GM18867 (cell line): Measurements from ENCODE around the gene LTO1.
"Not testable (repeated sequence)": the region's sequence is repeated elsewhere in the genome, so short reads cannot be mapped to it uniquely, and the experiment has no call there.

Experiments
- ATAC-seq: cut with Tn5 transposase; IDR thresholded peaks from one replicate; pipeline ENCODE4 v1.9.1; 2021; ENCODE audit warnings: mild to moderate bottlenecking, moderate library complexity; ENCODE audit not compliant: unreplicated experiment

The LTO1 gene

DNA sequence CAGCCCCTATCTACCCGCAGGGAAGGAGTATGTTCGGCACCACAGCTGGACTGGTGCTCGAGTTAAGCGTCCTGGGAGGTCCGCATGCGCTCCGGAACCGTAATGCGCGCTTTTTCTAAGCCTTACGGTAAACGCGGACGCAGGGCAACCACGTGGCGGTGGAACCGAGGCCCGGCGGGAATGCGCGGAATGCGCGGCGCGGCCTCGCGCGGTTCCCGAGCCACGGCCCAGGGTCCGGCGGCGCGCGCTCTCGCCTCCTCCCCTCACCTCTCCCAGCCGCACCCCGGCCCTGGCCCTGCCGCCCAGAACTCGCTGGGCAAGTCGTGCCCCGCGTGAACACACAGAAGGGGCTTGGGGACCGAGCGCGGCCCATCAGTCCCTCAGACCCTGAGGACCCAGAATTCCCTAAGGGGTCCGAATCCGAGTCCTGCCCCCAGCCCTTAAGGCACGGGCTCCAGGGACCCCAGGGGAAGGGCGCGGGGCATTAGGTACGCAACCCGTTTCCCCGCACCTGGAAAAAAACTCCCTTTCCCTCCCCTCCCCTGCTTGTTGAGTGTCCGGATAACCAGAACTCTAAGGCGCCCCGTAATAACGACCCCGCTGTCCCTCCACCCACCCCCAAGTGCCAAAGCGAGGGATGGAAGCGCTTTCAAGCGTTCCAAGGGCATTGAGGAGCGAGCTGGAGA lies 38.5 kb downstream of the LTO1 start:
- ATAC-seq = no peak

DNA sequence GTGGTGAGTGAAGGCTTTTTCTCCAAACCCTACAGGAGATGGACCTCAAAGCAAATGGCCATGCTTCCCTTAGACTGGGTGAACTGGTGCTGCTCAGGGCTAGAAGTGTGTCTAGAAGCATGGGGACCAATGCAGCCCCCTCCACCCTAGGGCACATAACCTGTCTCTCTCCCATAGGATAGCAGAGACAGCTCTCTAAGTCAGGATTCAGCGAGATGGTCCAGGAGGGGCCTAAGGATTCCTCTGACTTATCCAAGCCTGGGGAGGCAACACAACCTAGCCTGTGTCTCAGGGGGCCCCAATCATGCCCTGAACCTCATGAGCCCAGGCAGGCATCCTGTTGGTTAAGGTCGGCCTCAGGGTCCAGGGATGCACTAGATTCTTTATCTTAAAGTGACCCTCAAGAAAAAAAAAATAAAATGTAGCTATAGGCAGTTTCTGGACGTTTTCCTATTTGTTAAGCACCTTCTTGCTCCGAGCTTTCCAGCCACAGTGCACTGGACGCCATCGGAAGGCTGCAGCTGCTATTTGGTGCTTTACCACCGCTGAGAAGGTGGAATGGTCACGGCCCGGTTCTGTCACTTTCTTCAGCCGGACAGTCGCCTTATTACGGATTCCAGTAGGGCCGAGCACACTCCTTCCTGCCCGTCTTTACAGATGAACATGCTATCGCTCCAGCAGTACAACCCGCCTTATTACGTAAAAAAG lies 39.2 kb downstream of the LTO1 start:
- no peak for ATAC-seq

DNA sequence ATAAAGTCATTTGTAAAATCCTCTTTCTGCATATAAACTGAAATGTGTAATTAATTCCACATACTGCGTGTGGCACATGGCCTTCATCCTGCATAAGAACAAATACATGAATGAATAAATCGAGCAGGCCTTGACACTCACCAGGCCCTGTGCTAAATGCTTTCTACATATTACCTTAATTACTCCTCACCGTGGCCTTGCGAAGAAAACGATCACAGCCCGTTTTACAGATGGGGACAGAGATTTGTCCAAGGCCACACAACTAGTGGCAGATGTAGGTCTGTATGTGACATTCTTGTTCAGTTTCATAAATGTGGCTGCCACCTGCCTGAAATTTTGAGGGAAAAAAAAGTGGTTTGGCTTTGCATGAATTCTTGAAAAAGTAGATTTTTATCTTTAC lies 40.0 kb downstream of the LTO1 start:
- no peak for ATAC-seq

DNA sequence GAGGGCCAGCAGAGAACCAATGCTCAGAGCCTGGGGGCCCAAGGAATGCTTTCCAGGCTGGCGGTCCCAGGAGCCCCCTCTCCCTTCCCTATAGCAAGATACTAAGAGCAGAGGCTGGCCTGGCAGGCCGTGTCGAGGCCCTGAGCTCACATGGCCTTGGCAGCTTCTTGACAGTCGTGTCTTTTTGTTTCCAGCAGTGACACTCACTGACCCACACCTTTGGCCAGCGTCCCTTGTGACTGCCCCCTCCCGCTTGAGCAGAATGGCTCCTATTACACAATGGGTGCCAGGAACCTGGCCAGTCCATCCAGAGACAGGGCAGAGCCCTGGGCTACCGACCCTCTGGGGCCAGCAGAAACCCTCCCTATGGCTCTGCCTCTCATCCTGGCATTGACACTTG lies 40.6 kb downstream of the LTO1 start:
- ATAC-seq = no peak

DNA sequence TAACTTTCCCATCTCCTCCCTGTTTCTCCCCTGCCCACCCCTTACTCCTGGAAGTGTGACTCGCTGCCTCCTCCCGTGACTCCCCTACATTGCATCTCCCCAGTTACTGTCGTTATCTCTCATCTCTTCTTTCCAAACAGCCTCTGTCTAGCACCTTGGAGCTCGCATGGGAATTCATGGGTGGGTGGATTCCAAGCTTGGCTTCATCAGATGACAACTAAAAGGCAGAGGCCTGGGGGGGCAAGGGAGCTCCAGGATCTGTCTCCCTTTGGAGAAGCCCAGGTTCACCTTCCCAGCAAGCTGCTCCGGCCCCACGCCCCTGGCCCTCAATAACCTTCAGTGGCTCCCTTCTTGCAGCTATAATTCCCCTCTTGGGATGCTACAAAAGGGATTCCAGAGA lies 41.1 kb downstream of the LTO1 start:
- ATAC-seq = no peak

DNA sequence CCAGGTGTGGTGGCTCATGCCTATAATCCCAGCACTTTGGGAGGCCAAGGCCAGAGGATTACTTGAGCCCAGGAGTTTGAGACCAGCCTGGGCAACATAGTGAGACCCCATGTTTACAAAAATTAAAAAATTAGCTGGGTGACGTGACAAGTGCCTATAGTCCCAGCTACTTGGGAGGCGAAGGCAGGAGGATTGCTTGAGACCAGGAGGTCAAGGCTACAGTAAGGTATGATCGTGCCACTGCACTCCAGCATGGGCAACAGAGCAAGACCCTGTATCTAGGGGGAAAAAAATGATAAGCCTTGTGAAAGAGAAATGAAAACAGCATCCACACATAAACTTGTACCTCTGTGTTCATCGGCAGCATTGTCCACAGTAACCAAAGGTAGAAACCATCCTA lies 42.3 kb downstream of the LTO1 start:
- no peak for ATAC-seq

DNA sequence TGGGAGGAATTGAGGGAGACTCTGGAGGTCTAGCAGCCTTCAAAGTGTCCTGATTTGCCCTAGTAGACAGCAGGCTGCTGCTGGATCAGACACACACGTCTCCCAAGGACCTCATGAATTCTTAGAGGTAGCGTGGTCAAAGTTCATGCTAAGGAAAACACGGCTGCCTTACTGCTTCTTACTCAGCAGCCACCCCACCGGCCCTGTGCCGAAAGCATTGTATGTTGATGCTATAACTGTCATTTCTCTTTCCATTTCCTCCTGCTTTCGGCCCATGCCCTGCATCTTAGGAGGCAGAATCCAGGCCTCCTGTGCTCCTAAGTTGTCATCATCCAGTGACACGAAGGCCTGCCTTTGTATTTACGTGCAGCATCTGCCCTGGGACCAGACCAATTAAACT lies 44.7 kb downstream of the LTO1 start:
- no peak for ATAC-seq

DNA sequence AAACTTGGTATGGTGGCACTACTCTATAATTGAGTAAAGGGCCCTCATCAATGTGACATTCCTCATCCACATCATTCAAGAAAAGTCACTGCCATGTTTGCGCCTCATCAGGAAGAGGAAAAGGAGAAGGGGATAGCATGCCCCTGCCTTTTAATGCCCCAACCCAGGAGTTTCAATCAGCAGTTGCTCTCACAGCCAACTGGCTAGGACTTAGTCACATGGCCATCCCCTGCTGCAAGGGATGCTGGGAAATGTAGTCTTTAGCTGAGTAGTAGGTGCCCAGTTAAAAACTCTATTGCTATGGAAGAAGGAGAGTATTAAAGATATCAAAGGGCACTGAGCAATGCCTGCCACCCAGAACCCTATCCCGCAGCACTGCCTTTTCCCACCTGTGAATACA lies 45.1 kb downstream of the LTO1 start:
- no peak for ATAC-seq

DNA sequence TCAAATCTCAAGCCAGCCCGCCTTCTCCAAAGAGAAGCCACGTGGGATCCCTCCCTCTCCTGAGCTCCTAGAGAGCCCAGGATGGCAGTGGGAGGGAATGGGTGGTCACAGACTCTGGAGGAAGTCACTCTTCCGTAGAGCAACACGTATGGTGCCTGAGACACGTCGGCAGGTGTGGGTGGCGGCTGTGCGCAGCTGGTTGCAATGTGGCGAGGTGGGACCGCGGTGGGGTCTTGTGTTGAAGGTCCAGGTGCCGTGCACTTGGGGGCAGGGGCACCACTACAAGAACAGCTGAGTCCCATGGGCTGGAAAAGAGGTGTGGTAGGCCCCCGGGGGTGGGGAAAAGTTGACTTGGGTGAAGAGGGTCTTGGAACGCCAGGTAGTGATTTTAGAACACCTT lies 47.6 kb downstream of the LTO1 start:
- ATAC-seq = no peak

DNA sequence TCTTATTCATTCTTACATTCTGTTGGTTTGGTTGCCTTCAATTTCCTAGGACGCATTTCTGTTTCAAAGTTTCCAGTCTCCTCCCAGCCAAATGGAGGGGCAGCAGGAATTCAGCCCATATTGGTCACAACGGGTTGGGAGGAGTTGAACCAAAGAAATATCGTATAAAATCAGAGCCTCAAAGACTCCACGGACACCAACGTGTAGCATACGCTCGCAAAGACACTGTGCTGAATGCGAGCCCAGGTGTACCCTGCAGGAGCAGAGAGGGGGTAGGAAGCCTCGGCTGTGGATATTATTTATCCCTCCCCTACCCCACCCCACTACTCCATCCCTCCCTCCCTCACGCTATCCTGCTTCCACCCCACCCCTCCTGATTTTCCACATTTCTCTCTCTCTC lies 49.7 kb downstream of the LTO1 start:
- no peak for ATAC-seq

DNA sequence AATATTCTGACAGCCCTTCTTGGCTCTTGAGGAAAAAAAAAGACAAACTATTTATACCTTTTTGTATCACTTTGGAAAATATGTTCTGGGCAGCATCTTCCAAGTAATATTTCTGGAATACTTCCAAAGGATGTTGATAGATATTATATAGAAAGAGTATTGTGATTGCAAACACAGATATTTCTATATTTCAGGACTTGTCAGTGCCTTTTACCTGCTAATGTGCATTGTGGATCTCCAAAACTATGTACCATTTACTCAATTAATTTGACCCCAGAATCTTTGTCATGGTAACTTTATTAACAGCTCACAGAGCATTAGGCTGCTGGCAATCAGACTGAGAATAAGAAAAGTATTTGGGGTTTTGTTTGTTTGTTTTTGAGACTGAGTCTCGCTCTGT lies 50.9 kb downstream of the LTO1 start:
- ATAC-seq = no peak

DNA sequence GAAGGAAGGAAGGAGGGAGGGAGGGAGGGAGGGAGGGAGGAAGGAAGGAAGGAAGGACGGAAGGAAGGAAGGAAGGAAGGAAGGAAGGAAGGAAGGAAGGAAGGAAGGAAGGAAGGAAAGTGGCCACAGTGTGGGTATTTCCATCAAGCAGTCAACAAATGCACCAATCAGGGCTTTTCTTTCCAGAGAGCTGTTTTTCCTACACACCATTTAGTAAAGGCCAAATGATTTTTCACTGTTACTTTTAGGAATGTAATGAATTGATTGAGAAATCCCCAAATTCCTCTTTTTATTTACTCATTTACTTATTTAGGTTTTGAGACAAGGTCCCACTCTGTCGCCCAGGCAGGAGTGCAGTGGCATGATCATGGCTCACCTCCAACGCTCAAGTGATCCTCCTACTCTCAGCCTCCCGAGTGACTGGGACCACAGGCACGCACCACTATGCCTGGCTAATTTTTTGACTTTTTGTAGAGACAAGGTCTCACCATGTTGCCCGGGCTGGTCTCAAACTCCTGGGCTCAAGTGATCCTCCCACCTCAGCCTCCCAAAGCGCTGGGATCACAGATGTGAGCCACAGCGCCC lies 53.0 kb downstream of the LTO1 start:
- not testable (repeated sequence) for ATAC-seq

DNA sequence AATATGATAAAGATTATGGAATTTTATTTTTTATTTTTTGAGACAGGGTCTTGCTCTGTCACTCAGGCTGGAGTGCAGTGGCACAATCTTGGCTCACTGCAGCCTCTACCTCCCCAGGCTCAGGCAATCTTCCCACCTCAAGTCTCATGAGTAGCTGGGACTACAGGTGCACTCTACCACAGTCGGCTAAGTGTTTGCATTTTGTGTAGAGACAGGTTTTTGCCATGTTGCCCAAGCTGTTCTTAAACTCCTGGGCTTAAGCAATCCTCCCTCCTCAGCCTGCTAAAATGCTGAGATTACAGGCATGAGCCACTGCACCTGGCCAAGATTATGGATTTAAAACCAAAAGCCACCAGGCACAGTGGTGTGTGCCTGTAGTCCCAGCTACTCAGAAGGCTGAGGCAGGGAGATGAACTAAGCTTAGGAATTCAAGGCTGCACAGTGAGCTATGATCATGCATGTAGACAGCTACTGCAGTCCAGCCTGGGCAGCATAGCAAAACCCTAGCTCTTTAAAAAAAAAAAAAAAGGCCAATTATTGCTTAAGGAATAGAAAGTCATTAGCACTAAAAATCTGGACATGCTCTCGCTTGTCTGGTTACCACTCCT lies 54.4 kb downstream of the LTO1 start:
- no peak for ATAC-seq

DNA sequence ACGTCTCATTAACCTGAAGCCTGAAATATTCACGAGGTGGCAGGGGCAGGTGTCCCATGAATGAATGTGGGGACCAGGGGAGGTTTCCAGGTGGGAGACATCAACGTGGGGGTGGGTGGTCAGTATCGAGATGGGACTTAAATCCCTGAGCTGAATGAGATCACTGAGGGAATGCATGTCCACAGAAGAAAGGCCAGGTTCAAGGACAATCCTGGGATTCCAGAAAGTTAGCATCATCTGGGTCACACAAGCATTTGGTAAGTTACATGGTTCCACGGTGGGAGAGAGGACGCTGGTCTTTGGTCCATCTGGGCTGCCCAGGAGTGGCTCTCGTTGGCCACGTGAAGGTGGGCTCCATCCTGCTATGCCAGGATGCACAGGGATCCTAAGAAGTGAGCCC lies 56.9 kb downstream of the LTO1 start:
- ATAC-seq = no peak

DNA sequence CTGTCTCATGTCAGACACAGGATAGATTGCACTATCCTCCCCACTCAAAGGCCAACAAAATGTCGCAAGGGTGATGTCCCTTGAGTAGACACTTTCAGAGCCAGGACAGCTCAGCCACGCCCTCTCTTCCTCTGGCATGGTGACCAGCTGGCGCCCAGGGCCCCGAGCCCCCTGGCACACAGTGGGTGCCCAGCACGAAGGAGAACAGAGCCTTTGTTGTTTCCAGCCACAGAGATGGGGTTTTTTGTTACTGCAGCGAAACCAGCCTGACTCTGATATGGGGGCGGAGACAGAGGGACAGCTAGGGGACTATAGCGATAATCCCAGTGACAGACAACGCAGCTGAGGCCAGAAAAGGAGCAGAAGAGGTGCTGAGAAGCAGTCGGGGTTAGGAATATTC lies 57.5 kb downstream of the LTO1 start:
- ATAC-seq = no peak

DNA sequence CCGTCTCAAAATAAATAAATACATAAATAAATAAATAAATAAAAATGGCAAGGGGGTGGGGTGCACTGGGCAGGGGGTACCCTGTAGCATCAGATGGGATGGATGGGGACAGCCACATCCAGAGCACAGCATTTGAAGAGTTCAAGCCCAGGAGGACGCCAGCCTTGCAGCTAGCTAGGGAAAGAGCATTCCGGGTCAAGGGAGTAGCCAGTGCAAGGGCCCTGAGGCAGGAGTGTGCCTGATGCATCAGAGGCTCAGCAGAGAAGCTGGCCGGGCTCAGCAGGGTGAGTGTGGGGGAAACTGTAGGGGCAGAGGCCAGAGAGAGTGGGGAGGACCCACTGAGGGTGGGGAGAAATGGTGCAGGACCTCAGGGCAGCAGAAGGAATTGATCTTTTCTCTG lies 57.9 kb downstream of the LTO1 start:
- no peak for ATAC-seq
